Ureter (tissue), 1 donor: ENCODE results near the gene NCSTN. TPM values are rescaled to one million over a fixed set of nuclear protein-coding genes. Genes with fewer than 3 reads are reported as not detected.

ENCODE experiments used
- DNase-seq: peaks from one replicate; pipeline ENCODE4 v3.0.0-alpha.2; 2020; ENCODE audit warnings: low spot score
- total RNA-seq: library from RNA; stranded (reverse); gene quantifications from one replicate; pipeline ENCODE4 v1.2.4, GENCODE V29; 2023
- donor health status: DM: yes; HTN: yes; CAD: no.

The NCSTN gene
- total RNA-seq, 1 donor from 2014 or later, result 95.6 TPM

DNA sequence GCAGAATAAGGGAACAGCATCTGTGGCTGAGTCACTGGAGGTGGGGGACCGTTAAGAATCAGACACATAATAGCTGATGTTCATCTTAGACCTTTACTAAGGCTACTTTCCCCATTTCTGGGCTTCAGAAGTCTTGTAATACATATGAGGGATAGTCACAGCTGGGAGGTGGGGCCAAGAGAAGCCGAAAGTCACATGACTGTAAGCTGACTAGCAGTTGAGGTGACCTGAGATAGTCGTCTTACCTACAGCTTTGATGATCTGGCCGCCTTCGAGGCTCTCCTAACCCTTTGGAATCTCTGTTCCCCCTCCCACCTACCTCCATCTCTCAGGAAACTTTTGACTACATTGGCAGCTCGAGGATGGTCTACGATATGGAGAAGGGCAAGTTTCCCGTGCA lies 9.4 kb downstream of the NCSTN start:
- no peak for DNase-seq

DNA sequence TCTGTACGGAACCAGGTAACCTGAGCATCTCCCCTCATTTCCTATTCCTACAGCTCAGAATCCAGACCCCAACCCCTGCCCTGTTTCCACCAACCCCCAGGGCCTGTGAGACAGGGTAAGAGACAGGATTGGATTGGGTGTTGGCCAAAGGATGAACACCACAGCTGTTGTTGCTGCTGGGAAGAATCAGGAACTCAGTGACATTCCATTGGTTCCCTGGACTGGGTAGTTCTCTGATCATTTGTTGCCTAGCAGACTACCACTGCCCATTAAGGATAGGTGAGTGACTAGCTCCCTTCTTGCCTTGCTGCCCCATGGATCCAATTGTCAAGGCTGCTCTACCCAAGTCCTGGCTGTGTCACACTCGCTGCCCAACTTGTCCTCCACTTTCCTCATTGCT lies 10.0 kb downstream of the NCSTN start:
- no peak for DNase-seq

DNA sequence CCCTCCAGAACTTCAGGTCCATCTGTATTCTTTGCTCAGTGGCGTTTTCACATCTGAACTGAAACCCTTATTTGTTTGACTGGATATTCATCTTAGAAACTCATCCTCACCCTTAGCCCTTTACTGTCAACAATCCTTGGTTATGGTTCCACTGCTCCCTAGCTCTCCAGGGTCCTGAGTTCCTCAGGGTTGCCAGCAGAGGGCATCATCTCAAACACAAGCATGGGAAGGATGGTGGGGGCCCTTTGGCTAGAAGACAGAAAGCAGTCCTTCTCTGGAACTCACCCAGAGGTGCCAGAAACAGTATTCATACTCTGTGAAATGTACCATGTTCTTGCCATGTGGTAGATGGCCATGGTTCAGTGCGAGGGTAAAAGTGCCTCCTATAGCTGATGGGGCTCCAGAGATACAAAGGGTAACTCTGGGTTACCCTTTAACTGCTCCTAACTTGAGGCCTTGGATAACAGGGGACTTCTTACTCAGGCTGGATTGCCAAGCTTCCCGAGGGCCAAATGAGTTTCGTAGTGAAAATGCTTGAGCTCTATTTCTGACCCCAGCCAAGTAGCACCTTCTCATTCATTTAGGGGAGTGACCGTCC lies 11.3 kb downstream of the NCSTN start:
- no peak for DNase-seq

DNA sequence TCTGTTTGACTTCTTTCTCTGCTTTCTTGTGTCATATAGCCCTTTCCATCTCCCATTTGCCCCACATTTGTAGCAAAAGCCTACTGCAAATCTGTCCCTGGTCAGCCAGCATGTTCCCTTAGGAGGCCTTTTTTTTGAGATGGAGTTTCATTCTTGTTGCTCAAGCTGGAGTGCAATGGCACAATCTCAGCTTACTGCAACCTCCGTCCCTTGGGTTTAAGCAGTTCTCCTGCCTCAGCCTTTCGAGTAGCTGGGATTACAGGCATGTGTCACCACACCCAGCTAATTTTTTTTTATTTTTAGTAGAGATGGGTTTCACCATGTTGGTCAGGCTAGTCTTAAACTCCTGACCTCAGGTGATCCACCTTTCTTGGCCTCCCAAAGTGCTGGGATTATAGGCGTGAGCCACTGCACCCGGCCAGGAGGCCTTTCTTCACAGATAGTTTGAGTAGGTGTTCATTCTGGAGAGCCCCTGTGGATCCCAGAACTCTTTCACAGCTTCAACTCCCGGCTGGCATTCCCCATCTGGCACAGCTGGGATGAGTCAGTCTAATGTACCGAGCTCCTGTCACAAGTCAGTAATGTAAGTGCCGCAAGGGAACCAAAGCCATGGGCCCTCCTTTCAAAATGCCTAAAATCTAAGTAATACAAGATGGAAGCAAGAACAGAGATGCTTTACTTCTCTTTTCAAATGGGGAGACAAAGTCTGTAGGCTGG lies 14.3 kb downstream of the NCSTN start:
- no peak for DNase-seq

DNA sequence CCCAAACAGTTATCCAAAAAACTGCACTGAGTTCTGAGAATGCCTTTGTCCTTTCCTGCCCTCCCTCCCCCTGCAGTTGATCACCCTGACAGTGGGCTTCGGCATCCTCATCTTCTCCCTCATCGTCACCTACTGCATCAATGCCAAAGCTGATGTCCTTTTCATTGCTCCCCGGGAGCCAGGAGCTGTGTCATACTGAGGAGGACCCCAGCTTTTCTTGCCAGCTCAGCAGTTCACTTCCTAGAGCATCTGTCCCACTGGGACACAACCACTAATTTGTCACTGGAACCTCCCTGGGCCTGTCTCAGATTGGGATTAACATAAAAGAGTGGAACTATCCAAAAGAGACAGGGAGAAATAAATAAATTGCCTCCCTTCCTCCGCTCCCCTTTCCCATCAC lies 14.9 kb downstream of the NCSTN start:
- no peak for DNase-seq

DNA sequence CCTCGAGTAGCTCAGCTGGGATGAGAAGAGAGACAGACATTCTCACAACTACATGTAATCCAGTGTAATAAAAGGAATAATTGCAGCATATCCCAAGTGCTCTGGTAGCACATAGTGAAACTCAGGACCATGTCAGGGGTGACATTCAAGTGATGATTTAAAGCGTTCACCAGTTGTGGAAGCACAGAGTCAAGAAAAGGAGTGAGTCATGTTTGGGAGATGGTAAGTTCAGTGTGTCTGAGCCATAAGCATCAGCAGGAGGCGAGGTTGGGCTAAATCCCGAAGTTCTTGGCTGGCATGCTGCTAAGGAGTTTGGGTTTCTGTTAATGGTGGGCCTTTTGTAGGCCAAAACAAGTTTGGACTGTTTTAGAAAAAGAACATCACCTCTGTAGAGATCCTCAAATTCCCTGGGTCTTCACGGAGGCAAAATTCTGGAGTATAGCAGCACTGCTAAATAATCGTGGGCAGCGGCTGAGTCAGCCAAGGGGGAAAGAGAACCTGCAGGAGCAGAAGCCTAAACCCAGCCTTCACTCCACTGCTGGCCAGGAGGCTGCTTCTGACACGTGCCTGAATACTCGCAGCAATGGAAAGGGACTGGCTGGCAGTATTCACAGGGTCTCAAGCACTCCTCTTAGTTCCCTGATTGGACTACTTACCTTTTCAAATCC lies 16.5 kb downstream of the NCSTN start:
- no peak for DNase-seq

DNA sequence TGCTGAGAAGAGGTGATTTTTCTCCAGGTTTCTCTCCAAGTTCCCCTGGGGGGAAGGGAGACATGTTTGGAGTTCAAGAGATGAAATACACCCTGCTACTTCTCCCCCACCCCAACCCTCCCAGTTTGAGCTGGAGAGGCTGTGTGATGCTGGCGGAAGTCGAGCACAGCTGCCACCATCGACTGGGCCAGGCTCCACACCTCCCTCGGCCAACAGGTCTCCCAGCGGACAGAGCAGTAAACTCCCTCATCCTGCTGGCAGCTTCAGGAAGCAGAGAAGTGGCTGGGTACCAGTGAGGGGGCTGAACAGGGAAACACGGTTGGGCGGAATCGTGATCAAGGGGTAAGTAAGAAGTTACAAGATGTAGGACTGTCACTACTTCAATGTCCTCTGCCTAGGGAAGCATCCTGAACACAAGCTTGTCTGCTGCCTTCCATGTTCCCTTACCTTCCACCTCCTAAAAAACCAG lies 17.1 kb downstream of the NCSTN start:
- no peak for DNase-seq

DNA sequence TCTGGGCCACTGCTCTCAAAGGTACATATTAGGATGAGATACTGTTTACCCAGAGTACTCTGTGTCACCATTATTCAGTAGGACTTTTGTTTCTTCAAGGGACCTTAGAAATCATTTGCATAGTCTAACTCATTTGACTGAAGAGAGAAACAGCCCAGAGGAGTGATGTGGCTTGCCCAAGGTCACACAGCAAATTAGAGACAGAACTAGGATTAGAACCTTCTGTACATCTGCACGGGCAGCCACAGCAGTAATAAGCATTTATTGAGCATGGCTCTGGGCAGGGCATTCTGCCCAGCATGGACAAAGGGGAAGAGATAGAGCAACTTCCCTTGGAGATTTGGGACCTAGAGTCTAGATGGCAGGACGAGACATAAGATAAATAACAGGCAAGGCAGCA lies 18.0 kb downstream of the NCSTN start:
- DNase-seq, result no peak

DNA sequence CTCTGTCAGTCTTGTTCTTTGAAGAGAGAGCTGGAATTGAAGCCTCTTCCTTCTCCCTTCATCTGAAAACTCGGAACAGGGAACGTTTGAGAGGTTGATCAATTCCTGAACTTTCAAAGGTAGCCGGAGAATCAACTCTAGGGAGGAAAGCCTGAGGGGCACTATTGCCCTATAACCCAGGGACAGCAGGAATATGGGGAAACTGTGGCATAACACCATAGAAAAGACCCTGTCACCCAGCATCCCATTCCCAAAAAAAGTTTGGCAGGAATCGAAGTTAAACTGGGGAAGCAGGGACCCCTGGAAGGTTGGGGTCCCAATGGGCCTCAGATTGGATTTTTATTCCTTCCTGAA lies 18.6 kb downstream of the NCSTN start:
- DNase-seq, result no peak

DNA sequence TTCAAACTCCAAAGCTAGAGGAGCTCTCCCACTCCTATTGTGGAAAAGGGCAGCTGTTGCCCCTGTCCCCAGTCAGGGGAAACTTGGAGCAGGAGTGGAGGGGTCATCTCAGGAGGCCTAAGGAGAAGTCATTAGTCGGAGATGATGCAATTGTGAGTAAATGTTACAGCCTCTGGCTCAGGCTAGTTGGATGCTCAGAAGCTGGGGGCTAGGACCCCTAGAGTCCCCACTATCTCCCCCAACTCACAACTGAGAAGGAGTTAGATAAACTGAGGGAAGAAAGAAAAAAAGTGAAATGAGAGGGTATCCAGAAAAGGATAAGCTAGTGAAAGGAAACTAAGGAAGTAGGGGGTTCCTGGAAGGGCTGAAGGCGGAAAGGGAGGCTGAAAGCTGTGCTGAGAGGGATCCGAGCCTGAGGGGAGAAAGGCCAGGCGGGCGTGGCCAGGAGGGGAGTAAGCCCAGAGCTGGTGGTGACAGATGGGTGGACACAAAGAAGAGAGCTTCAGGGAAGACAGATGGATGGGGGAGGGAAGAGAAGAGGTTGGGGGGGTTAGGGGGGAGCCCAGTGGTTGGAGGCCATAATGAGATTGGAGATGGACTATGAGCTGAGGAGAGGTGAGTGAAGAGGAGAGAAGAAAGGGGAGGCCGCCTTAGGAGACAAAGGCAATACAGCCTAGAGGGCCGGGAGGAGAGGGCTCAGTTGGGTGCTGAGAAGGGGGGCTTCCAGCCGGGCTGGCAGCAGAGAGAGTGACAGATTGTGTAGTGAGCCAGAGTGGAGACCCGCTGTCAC lies 19.2 kb downstream of the NCSTN start:
- no peak for DNase-seq

DNA sequence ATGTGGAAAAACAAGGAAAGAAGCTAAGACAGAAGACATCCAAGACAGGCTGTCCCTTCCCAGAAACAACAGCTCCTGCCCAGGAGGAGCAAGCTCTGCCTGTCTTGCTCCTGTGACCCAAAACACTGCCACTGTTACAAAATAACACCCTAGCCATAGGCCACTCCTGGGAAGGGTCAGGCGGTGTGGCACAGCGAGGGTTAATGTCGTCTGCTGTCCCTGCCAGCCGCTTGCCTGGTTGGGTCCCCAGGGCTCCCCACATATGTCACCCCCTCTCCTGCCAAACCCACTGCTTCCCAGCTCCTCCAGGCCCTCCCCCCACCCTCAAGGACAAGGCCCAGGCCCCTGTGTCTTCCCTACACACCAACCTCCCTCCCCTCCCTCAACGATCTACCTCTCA lies 19.8 kb downstream of the NCSTN start:
- DNase-seq, result no peak

DNA sequence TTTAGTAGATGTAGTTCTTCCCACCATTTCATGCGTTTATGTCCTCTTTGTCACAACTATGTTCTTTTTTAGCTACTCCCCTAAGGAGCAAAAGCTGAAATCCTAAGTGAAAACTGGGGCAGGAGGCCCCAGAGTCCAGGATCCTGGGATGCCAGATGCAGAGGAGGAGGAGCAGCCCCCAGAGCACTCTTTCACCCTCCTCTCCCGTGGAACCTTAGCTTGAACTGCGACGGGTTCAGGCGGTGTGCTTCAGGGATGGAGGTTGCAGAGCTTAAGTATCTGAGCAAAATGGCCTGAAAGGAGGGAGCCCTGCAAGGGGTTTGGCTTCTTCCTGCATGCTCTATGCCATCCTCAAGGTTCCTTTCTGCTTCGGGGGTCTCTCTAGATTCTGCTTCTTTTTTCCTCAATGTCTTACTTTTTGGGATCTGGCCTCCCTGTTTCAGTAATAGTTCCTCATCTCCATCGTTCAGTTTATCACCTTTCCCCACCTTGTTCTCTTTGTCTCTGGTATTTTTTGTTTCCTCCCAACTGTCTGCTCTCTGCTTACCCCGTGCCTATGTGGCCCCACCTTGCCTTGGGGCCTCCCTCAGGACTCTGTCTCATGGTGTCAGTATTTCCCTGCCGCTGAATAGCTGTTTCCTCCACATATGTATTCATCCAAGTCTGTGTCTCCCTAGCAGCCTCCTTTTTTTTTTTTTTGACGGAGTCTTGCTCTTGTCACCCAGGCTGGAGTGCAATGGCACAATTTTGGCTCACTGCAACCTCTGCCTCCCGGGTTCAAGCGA lies 21.0 kb downstream of the NCSTN start:
- no peak for DNase-seq

DNA sequence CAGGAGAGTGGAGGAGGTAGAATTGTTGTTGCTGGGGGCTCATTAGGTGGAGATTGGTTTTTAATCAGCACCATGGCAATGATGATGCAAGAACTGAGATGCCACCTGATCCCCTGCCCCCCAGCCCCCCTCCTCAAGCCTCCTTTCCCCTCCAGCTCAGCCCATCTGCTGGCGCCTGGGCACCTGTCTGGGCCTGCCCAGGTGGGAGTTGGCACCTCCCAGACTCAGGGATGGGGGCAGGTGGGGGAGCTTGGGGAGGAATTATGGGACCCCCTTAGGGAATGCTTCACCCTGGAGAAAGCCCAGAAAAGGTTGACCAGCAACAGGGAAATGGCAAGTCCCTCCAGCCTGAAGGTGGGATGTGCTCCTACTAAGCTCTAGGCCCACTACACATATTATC lies 22.1 kb downstream of the NCSTN start:
- no peak for DNase-seq

DNA sequence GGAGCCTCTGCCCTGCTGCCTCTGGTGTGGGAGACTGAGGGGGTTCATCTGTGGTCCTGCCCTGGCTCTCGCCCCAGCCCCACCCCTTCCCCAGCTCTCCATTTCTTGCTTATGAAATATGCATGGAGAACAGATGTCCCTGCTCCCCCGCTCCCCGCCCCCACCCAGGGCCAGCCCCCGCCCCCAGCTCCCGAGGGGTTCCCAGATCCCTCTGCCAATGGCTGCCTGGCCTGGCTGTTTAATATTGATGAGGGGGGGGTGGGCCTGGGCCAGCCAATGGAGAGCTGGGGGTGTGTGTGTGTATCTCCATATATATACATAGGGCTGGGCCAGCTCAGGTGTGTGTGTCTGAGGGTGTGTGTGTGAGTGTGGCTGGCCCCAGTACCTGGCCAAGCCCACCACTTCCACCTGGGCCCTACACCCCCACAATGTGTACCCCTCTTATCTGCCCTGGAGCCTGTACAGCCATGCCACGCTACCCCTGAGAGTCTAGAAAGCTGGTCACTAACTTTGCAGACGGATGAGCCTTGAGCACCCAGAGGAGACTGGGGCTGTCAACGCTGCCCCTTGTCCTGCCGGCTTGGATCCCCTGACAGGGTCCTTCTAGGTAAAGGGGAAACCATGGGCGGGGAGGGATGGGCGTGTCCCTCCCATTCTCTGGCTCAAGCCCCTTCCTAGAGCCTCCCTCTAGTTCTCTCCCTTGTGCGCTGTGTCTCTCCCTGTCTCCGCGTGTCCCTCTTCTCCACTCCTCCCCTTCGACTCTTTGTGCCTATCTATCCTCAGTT lies 23.7 kb downstream of the NCSTN start, which contains the start of gene NHLH1:
Gene NHLH1, plus strand, starts transcription at position 341 of the 785 bp plus-strand sequence. CDS start 3,661 bp downstream, outside the sequence.
- DNase-seq, result no peak

DNA sequence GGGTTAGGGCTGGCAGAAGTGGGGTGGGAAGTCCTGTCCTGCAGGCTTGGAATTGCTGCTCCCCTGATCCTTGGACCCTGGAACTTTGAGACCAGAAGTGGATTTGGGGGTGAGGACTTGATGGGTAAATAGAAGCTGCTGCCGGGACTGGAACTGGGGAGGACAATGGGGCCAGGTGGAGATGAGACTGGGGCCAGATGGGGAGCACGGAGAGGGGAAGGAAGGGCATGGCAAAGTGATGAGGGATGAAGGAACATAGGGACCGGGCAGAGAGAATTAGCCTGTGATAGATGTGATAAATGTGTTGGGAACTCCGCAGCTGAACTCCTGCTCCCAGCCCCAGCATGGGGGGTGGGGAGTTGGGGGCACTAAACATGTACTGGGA lies 24.3 kb downstream of the NCSTN start:
- DNase-seq, result no peak

DNA sequence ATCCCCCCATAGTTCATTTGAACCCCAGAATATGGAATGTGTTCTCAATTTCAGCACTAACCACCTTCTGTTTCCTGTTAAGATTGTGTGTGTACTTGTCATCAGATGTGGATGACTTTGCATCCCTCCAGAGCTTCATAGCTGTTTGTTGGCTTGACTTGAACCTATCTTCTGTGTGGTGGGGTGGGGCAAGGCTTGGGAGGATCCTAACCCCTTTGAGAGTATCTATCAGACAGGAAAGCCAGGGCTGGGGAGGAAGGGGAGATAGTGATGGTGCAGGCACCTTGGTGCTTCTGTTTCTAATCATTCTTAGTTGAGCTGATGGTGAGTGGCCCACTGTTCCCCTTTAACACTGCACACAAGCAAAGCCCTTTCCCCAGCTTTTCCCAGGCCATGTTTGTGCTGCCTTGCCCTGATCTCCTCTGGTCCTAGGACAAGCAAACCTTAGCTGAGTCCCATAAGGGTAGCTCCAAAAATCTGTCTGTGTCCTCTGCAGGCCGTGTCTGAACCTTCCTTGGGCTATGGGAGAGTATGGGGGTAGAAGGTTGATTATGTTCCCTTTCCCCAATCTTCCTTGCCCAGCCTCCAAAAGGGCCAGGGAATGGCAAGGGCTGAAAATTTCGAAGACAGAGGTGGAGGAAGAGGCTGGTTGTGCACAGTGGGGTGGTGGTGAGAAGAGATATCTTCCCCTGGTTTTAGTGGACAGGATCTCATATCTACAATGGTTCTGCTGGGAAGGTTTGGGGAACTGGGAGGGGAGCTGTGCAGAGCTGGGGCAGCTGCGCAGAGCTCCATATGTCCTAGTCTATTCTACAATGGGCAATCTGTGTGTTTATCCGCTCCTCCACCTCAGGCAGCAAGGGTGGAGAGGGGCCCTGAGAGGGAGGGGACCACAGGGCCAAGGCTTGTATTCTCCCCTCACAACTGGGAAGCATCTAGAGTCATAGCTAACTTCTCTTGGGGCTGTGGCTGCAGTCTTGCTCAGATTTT lies 25.0 kb downstream of the NCSTN start:
- DNase-seq, result no peak

DNA sequence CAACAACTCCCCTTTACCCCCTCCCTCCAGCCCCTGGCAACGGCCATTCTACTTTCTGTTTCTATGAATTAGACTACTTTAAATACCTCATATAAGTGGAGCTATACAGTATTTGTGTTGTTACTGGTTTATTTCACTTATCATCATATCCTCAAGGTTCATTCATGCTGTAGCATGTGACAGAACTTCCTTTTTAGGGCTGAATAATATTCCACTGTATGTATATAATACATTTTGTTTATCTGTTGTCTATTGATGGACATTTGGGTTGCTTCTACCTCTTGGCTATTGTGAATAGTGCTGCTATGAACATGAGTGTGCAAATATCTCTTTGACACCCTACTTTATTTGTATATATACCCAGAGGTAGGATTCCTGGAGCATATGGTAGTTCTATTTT lies 25.9 kb downstream of the NCSTN start:
- no peak for DNase-seq

DNA sequence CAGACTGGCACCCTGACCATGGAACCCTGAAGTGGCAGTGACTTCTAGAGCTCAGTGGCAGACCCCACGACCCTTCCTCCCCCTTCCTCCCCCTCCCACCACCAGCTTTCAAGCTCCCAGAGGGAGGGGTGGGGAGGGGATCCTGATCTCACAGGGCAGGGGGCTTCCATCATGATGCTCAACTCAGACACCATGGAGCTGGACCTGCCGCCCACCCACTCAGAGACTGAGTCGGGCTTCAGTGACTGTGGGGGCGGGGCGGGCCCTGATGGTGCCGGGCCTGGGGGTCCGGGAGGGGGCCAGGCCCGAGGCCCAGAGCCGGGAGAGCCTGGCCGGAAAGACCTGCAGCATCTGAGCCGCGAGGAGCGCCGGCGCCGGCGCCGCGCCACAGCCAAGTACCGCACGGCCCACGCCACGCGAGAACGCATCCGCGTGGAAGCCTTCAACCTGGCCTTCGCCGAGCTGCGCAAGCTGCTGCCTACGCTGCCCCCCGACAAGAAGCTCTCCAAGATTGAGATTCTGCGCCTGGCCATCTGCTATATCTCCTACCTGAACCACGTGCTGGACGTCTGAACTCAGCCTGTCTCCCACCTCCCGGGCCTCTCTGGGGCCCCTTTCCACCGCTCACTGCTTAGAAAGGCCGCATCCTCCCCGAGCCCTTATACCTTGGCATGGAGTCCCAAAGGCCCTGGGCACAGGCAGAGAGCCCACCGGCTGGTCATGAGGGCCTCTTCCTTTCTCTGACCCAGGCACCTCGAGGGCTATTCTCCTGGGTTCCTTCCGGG lies 27.6 kb downstream of the NCSTN start:
- DNase-seq, result no peak

DNA sequence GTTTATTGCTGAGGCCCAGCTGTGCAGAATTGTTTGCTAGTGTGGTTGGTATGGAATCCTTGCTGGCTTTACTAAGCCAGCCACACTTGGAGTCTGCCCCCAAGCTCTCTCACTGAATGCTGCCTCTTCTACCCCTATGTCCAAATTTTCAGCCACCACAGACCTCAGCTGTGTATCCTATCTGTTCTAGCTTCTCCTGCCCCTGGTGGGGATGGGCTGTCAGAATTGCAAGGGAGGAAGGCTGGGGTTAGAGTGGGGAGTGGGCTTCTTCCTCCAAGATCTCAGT lies 28.1 kb downstream of the NCSTN start:
- DNase-seq, result no peak
